Measurements from ENCODE around the gene LDHA.
A peak's percentile ranks its signal among the peaks of the same experiment; 100 is the strongest.
"Not testable (repeated sequence)": the region's sequence is repeated elsewhere in the genome, so short reads cannot be mapped to it uniquely, and the experiment has no call there.

The LDHA gene

DNA sequence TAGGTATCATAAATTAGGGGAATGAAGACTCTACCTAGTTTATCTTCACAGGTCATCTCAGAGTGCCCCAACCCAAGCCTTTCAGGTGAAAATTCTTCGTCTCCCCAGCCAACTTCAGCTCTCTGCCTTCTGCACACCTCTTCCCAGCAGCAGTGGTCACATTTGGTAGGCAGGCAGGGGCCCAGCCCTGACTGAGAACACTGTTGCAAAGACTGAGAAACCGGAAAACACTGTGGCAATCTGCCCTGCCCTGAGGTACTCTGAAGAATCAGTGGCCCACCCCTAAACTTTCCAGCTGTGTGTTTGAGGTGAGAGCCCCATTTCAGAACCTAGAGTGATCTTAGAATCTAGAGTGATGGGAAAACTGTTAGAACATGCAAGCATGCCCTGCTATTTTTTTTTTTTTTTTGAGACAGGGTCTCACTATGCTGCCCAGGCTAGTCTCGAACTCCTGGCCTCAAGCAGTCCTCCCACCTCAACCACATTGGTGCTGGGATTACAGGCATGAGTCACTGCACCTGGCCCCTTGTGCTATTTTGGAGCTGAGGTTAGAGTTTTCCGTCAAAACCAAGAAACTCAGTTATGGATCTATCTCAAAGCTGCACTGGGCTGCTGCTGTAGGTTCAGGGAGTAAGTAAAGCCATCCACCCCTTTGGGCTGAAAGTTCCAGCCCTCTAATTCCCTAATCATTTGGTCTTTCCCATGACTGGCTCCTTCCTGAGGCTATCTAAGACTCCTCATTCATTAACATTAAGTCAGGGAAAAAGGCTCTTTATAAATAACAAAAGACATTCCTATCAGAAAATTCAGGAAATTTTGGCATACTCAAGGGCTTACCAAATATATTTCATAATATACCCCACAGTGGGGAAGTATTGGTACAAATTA lies 1.7 kb upstream of the LDHA start:
- TF ChIP-seq CTCF (IDR thresholded peaks at IDR 0.05): no peak
- H3K27ac ChIP-seq: peak overlapping the region; percentile 92 to 99
- DNase-seq (ENCODE audit: low spot score): no peak
- H3K4me3 ChIP-seq: no peak overlapping the region

- Histone ChIP-seq H3K27ac (peak overlapping the region; percentile 92 to 99), H3K4me3 (peak overlapping the region; percentile 98)
- peak; percentile 78 for DNase-seq (ENCODE audit: low spot score)
- TF ChIP-seq CTCF (IDR thresholded peaks at IDR 0.05): no peak
These were observed 635 bp upstream of the LDHA start for GRCh38 chr11:18393581-18394274.

DNA sequence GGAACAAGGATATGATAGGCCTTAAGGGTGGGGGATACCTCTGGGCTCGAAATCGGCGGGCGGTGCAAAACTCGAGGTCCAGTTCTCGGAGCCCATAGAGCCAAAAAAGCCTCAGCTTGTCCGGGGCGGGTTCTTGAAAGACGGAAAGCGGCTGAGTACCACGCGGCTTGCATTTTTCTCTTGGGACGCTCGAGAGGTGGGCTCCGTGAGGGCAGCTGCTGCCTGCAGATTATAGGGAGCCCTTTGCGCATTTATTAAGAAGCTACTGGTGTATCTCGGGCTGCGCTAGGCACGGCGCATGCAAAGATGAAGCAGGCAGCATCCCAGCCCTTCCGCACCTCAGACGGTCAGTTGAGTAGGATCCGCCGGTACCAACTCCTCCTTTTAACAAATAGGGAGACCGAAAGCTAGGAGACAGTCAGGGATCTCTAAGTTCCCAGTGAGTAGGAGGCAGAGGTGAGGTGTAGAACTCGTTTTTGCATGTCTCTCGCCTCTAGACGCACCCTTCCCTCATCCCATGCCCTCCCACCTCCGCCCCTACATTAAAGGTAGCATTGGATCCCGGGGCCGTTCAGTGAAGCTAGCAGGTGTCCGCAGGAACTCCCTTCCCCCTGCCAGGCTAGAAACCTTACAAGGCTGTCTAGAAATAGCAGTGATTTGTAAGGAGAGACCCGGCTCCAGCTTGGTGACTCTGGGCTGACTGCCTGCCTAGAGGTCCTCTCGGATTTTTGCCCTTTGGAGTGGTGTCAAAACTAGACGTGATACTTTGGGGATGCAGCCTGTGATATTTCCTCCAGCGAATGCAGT lies 768 bp downstream of the LDHA start:
- H3K27ac ChIP-seq: peak overlapping the region; percentile 92 to 99
- peak; percentile 76 for DNase-seq (ENCODE audit: low spot score)
- peak overlapping the region; percentile 98 for H3K4me3 ChIP-seq
- no peak for TF ChIP-seq CTCF (IDR thresholded peaks at IDR 0.05)

DNA sequence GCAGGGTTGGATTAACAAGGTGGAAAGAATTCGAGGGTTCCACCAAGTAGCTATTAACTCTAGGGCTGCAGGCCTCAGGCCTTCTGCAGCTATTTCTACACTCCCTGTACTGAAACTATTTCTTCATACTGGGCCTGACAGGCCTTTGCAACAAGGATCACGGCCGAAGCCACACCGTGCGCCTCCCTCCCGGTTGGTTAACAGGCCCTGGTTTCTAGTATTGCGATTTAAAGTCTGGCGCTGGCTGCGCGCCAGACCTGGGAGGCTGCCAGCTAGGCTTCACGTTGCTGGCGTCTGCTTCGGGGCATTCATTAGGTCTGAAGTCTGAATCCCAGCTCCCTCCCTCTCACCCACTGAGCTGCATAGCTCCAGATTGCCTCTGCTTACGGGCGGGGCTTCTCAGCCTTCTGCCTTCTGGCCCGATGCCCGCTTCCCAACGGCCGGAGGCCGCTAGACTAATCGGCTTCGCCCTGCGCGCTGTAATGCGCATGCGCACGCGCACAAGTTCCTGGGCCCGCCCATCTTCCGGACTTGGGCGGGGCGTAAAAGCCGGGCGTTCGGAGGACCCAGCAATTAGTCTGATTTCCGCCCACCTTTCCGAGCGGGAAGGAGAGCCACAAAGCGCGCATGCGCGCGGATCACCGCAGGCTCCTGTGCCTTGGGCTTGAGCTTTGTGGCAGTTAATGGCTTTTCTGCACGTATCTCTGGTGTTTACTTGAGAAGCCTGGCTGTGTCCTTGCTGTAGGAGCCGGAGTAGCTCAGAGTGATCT lies 1.6 kb downstream of the LDHA start:
- H3K27ac ChIP-seq: peak overlapping the region; percentile 92 to 99
- H3K4me3 ChIP-seq: peak overlapping the region; percentile 98
- no peak for TF ChIP-seq CTCF (IDR thresholded peaks at IDR 0.05)
- peak; percentile 99 for DNase-seq (ENCODE audit: low spot score)

GRCh38 chr11:18397921-18398320 lies 3.6 kb downstream of the LDHA start:
- H3K27ac ChIP-seq: no peak overlapping the region
- no peak for DNase-seq (ENCODE audit: low spot score)
- no peak for TF ChIP-seq CTCF (IDR thresholded peaks at IDR 0.05)
- H3K4me3 ChIP-seq: peak overlapping the region; percentile 5

DNA sequence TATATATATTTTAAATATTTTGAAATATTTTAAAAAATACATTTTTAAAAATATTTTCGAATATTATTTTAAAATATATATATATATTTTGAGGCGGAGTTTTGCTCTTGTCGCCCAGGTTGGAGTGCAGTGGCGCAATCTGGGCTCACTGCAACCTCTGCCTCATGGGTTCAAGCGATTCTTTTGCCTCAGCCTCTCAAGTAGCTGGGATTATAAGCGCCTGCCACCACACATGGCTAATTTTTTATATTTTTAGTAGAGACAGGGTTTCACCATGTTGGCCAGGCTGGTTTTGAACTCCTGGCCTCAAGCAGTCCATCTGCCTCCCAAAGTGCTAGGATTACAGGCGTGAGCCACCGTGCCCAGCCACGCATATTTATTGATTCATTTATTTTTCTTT lies 6.7 kb downstream of the LDHA start:
- not testable (repeated sequence) for DNase-seq (ENCODE audit: low spot score); H3K27ac ChIP-seq; H3K4me3 ChIP-seq

Data from coronary artery (tissue), 2 donors.